Measurements from ENCODE around the gene C16orf78.
A peak's percentile ranks its signal among the peaks of the same experiment; 100 is the strongest.
"Not testable (repeated sequence)": the region's sequence is repeated elsewhere in the genome, so short reads cannot be mapped to it uniquely, and the experiment has no call there.

Gene C16orf78

DNA sequence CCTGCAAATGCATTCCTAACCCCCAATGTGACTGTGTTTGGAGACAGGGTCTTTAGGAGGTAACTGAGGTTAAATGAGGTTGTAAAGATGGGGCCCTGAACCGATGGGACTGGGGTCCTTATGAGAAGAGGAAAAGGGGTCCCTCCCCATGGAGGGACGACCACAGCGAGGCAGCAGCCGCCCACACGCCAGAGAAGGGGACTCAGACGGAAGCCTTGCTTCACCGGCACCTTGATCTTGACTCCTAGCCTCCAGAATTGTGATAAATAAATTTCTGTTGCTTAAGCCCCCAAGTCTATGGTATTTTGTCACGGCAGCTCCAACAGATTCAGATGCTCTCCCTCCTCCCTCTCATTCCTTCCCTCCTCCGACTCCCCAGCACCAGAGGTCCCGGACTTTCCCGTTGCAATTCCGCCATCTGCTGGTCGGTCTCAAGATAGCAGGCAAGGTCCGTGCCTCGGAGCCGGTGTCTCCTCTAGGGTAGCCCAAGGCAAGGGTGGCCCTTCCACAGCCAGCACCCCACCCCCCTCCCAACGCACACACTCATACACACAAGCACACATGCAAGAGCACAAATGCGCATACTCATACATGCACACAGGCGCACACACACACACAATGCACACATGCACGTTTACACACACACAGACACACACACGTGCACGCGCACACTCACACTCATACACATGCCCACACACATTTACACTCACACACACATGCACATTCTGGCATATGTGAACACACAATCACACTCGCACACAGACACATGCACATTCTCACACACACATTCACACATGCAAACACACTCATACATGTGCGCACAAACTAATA lies 23.1 kb upstream of the C16orf78 start:
- peak; percentile 57 for DNase-seq

DNA sequence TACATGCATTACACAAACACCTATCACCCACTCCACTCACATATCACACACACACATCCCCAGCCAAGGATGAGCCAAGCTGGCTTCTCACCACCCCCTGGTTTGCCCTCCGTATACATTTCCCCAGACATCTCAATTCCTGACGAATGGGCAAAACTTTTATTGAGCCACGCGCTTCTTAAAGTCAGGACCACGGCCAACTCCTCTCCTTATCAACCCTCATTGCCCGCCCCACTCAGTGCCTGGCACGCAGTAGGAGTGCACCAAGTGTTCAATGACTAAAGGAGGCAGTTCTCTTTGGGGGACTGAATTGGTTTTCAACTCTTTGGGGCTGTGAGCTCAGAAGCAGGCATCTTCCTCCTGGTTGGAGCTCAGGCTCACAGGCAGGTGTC lies 22.5 kb upstream of the C16orf78 start:
- DNase-seq: no peak

DNA sequence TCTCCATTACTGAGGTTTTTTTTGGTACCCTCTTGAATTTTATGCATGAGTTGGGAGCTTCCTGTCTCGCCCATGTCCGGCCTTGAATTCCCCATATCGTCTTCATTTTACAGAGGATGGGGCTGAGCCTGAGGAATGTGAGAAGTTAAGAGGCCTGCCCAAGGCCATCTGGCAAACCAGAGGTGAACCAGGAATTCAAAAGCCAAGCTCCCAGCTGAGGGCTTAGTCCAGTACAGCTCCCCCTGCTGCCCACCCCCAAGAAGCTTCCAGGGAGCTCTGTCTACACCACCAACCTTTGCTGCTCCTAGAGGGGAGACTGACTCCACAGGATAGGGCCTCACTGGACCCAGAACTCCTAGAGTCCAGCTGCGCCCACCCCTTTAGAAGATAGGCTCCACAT lies 20.7 kb upstream of the C16orf78 start:
- no peak for DNase-seq

DNA sequence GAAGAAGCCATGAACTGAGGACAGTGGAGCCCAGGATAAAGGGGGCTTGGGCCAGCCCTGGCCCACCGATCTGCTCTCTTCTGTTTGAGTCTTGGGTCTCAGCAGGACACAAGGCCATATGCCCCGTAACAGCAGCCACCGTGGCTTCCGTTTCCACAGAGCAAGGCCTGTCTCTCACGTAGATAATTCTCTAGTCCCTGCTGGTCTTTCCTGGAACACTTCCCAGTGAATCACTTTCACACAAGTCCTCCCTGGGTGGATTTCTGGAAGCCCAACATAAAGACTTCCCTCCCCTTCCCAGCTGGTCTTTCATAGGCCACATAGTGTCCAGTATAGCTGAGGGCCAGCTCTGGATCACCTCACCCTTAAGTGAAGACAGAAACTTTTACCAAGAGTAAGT lies 19.9 kb upstream of the C16orf78 start:
- DNase-seq: no peak

DNA sequence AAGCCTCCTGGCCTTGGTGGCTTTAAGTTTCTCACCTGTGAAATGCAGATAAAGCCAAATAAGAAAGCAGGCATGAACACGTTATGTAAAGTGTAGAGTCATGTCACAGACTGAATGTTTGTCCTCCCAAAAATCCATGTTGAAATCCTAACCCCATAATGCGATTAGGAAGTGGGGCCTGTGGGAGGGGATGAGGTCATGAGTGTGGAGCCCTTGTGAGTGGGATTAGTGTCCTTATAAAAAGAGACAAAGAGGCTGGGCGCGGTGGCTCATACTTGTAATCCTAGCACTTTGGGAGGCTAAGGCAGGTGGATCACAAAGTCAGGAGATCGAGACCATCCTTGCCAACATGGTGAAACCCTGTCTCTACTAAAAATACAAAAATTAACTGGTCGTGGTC lies 19.5 kb upstream of the C16orf78 start:
- no peak for DNase-seq

DNA sequence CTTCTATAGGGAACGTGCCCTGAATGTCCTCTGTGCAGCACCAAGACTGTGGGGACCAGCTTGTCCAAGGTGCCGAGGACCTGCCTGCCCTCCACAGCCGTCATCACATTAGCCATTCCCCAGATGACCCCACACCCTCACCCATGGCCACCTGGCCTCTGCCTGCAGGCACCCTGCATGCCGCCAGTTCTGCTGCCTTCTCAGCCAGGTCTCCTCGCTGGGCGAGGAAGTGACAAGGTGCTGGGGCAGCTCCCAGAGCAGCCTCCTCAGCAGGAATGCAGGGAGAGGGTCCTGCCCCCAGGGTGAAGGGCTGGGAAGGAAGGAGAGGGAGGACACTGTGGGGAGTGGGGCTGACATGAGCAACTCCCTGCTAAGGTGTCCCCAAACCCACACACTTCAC lies 18.6 kb upstream of the C16orf78 start:
- DNase-seq: no peak

DNA sequence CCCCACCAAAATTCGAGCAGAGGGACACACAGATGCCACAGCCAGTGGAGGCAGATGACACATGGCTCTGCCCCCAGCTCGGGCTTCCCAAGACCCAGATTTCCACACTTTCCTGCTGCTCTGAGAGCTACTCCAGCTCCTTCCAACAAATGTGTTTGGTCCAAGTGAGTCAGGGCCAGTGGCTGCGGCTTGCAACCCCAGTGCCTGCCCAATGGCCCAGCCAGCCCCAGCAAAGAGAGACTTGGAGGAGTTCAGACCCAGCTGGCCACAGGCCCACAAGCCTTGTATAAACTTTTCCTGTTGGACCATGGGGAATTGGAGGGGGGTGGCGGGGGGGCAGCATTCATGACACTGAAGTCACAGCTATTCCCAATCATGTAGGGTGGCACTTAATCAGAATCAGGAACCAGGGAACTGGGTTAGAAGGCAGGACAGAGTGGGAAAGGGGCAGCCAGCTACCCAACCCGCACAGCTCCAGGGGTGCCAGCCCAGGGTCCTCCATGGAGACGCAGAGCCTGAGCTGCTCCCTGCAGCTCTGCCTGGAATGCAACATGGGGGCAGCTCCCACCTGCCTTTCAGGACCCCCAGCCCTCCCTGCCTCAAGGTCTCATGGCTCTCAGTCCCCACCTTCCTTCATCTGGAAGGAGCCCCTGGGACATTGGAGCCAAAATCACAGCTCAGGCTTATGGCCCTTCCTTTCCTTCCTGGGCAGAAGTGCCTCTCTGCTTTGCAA lies 17.5 kb upstream of the C16orf78 start:
- DNase-seq: no peak

DNA sequence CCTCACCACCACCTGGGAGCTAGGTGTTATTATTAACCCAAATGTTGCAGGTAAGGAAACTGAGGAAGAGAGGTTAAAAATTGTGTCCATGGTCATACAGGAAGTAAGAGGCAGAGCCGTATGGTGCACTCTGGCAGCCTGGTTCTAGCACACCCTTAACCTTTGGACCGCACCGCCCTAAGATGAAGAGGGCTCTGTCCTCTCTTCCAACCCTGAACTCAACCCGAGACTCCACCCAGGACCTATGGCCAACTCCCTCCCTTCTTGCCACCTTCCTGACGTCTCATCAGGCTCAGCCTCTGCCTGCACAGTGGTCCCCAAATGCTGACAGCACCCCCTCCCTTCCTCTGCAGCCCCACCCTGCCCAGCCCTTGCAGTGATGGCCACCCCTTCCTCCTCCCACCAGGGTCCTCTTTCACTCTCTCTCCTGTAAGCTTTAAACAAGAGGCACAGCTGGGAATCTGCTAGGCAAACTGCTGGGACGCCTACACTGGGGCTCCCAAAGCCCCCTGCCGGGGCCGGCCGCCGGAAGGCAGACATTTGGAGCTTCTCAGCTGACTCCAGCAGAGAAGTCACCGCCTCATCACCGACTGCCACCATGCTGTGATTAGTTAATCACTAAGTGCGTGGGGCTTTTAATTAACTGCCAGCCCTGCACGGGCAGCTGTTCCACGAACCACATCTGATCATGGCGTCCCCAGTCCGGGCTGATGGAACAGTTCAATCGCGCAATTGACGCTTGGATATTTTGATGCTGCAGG lies 16.7 kb upstream of the C16orf78 start:
- DNase-seq: no peak

DNA sequence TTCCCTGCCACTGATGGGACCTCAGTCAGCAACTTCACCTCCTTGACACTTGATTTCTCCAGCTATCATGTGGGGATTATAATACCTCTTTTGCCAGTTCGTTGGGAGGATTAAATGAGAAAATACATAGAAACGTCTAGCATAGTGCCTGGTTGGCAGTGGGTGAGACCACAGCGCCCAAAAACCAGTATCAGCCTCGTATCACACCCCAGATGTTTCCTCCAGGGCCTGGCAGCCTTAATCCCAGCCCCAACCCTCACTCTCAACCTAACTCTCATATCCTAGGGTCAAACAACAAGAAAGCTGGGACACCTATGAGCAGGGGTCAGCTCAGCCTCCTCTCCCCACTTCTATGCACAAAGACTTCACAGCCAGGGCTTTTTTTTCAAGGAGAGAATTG lies 14.0 kb upstream of the C16orf78 start:
- no peak for DNase-seq

DNA sequence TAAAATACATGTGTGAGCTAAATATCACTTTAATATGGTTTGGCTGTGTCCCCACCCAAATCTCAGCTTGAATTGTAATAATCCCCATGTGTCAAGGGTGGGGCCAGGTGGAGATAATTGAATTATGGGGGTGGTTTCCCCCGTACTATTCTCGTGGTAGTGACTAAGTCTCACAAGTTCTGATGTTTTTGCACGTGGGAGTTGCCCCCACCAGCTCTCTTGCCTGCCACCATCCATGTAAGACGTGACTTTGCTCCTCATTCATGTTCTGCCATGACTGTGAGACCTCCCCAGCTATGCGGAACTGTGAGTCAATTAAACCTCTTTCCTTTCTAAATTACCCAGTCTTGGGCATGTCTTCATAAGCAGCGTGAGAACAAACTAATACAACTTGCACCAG lies 11.9 kb upstream of the C16orf78 start:
- not testable (repeated sequence) for DNase-seq

DNA sequence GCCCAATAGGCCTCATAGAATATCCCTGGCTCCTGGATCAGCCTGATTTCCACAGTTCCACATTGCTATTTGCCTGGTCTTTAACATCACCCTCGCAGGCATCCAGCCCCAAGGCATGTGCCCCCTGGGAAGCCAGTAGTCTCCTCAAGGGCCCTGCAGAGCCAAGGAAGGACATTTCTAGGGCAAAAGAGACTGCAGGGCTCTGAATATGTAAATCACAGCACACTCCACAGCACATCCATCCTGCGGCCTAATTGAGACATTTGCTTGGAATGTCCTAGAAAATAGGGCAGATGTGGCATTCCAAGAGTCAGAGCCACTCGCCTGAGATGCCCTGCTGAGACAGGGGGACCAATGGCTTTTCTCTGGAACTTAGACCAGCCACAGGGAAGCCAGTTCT lies 11.4 kb upstream of the C16orf78 start:
- DNase-seq: no peak

DNA sequence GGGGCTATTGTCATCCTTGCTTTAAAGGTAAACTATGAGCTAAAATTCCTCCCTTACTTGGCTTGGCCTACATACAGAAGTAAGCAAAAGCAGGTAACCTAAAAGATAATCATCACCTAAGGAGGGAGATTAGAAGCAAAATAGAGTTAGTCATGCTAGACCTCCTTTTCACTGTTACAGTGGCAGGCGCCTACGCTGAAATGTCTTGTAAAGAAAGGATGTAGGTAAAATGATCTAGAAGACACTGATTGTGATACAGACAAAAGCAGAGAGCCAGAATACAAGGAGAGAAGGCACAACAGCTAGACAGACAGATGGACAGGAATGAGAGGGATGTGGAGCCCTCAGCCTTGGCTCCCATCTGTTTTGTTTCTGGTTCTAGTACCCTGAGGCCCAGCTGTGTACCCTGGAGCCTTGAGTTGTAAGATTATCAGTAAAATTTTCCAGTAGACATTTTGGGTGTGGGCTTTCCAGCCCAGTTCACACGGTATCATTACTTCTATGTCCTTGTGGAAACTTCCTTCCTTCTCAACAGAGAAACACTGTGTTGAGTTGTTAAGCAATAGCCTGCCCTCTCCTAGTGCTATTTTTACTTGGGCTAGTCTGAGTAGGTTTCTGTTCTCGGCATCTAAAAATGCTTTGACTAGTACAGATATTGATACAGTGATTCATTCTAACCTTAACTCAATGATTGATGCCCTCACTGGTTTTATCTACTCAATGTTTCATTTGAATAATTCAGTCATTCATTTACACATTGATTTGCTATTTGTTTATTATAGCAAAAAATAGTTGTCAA lies 7.7 kb upstream of the C16orf78 start:
- DNase-seq: no peak

DNA sequence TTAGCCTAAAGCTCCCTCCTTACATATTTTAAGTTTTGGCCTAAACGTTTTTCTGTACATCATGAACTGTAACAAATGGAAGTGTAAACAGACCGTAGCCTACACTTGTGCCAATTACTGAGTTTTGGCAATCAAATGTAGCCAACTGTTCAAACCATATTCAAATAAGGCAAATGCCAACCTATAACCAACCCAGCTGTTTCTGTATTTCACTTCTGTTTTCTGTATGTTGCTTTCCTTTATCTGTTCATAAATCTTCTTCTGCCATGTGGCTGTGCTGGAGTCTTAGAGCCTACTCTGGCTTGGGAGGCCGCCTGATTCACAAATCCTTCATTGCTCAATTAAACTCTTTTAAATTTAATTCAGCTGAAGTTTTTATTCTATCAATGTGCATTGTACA lies 6.9 kb upstream of the C16orf78 start:
- no peak for DNase-seq

DNA sequence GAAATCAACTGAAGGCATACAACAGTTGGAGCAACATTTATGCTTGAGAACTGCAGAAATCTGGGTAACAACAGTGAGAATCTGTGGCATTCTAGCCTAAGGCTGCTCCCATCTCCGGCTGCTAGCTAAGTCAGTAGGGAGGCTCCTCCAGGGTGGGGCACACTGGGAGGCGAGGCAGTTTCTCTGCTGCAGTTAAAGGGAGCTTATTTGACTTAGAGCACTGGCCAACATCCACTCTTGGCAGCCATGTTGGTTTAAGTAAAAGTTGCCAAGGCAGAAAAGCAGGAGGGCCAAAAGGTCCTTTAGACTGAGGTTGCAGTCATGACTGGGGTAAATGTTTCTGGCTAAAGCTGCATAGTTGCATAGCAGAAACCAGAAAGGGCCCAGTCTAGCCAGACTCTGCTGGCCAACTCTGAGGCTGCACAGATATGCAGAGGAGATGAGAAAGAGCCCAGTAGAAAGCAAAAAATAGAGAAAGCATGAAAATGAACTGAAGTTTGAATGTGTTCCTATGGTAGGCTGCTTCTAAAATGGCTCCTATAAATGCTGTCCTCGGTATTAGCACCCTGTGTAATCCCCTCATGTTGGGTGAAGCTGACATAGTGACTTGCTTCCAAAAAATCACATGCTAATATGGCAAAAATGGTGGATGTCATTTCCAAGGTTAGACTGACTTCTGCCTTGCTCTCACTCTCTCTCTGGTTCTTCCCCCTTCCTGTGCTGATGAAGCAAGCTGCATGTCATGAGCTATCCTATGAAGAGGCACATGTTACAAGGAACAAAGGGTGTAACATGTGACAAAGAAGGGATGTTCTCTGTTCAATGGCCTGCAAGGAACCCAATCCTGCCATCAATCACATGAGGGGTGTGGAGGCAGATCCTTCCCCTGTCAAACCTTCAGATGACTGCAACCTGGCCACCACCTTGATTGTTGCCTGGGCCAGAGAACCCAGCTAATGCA lies 3.7 kb upstream of the C16orf78 start:
- no peak for DNase-seq

DNA sequence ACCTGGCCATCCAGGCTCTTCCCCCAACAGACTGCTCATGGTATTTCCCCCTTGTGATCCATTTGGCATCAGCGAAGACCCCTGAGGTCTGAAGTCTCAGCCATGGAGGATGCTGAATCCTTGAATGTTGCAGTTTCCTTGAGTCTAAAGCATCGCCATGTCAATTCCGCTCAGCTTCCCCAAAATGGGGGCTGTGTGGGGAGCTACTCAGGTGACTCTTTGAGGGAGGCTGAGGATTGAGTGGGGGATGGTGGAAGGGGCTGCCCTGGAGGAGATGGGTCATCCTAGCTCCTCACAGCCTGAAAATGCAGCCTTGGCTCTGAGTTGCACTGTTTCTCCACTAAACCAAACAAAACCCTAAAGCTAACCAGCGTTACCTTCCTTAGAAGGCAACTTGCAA lies 2.6 kb downstream of the C16orf78 start:
- no peak for DNase-seq

DNA sequence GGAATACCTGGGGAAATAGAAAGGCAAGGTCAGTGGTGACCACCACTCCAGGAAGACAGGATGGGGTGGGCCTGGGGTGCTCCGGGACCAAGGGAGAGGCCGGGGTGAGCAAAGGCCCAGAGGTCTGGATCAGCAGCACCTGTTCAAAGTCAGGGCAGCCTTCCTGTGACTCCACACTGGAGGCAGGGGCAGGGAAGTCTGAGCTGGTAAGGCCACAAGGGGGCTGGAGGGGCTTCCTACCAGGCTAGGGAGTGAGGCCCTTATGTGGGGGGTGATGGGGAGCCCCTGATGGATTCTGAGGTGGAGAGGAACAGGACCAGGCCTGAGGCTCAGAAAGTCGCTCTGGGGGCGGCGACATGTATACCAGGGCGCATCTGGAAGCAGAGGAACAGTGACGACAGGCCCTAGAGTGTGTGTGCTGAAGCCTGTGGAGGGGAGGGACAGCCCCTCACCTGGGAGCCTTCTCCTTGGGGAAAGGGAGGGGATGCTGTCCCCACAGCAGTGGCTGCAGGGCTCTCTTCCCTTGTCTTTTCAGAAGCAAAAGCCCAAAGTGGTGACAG lies 3.7 kb downstream of the C16orf78 start:
- DNase-seq: no peak

DNA sequence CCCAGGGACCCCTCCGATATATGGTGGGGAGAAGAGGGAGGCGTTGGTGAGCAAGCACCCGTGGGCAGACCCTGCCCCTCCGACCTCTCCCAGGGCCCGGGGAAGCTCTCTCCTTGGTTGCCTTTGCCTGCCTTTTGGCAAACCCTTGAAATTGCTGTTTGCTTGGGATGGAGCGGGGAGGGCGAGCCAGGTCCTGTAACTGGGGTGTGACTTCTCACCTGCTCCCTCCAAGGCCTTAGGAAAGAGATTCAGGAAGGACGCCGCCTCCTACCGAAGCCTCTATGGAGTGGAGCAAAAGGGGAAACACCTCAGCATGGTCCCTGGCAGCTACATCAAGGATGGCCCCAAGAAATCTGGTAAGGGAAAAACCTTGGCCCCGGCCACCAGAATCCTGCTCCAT lies 4.6 kb downstream of the C16orf78 start:
- no peak for DNase-seq

DNA sequence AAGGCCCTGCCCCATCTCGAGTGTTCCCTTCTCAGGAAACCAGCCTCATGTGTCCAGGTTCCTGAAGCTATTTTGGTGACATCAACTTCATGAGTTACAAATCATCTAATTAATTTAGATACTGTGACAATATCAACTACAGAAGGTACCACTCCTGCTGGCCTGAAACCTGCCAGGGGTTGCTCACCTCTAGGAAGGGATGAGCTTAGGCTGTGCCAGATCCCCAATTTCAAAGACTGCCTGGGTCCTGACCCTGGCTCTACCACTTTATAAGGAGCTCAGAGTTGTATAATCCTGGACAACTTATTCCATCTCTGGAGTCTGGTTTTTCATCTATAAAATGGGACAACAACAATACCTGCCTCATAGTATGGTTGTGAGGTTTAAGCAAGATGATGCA lies 5.2 kb downstream of the C16orf78 start:
- DNase-seq: no peak

DNA sequence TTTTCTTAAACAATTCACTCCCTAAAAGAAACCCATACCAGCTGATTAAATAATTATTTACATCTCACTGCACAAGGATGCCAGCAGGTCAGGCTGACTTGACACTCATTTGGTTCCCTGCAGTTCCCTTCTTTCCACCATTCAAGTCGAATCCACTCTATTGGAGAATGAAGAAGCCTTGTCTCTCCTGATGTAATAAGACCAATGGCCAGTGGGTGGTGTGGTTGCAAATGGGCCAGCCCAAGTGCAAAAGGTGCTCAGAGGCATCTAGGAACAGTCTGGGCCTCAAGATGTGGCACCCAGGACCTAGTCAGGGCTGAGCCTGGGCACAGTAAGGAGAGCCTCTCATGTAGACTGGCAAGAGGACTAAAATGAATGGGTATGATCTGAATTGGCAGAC lies 9.3 kb downstream of the C16orf78 start:
- DNase-seq: no peak

DNA sequence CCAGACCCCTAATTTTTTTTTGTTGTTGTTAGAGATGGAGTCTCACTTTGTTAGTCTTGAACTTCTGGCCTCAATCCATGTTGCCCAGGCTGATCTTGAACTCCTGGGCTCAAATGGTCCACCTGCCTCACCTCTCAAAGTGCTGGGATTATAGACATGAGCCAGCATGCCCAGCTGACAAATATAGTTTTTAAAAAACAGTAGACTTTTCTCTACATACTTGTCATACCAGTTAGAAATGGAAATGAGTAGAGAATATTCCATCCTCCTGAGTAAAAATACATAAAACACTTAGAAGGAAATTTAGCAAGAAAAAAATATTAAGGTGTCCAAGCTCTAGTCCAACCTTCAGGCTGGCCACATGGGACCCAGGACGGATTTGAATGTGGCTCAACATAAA lies 21.4 kb downstream of the C16orf78 start:
- no peak for DNase-seq

DNA sequence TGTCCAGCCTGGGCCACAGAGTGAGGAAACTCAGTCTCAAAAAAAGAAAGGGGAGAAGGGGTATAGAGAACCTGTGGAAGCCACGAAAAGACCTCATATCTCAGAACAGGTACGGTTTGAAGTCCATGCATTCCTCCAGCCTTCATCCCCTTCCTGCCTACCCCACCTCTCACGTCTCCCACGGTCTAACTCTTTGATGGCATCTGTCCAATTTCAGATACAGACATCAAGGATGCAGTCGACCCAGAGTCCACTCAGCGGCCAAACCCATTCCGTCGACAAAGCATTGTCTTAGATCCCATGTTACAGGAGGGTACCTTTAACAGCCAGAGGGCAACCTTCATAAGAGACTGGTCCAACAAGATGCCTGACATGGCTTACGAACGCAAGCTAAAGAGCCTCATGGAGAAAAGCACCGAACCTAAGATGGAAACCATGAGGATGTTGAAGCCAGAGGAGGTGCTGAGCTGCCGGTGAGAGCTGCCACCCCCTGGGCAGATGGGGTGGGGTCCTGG lies 22.7 kb downstream of the C16orf78 start:
- no peak for DNase-seq
